Measurements from ENCODE around the gene TRAK1. TPM values are rescaled to one million over a fixed set of nuclear protein-coding genes. Genes with fewer than 3 reads are reported as not detected.
A peak's percentile ranks its signal among the peaks of the same experiment; 100 is the strongest.

TRAK1 gene
- total and polyA plus RNA-seq, 7 experiments from 2014 or later = 4.8 to 30.4 (median 13.9) TPM

GRCh38 chr3:42216931-42217333, 125.8 kb downstream of the TRAK1 start:
- H3K4me3 ChIP-seq (ENCODE audit: low read length) = peak overlapping the region; percentile 34
- CTCF ChIA-PET = interaction anchor here (1.3 kb wide), 1 partner anchor 528 kb away, joined by 4 read pairs; no protein-coding TSS in a partner anchor
- intact Hi-C loops (cut with micrococcal nuclease) = loop anchor here in 1 of 2 donors (5.0 kb wide), 1 partner anchor 255 kb away; the partner anchor contains the start of gene ULK4
- H3K27me3 Mint-ChIP-seq = no peaks in the 10 kb centered on the region
- H3K36me3 ChIP-seq (ENCODE audit: control insufficient read depth in 2 of 3, insufficient read depth in 3 of 3, low read length in 3 of 3) = no peaks in the 10 kb centered on the region
- DNase-seq (peak in 7 of 9 donors; percentile 32 to 68 (median 61)), ATAC-seq (peak; percentile 52)
- no peaks in the 10 kb centered on the region for H3K9me3 Mint-ChIP-seq
- peaks cover 3 to 18% (median 4%) of the 10 kb centered on the region in 5 donors for H3K36me3 Mint-ChIP-seq
- no peaks in the 10 kb centered on the region for H3K27me3 ChIP-seq (ENCODE audit: control insufficient read depth in 2 of 2, insufficient read depth in 2 of 2, low read length in 2 of 2)
- POLR2A ChIA-PET = interaction anchor here (0.5 kb wide), 1 partner anchor 116 kb away, joined by 3 read pairs; no protein-coding TSS in a partner anchor
- peaks cover 28 to 65% (median 58%) of the 10 kb centered on the region in 7 donors for H3K4me1 Mint-ChIP-seq
- H3K4me3 Mint-ChIP-seq = peak overlapping the region; percentile 13 to 83 (median 74)
- H3K27ac Mint-ChIP-seq = peak overlapping the region; percentile 61 to 98 (median 91)
- peak overlapping the region; percentile 56 for H3K27ac ChIP-seq (ENCODE audit: low read depth, low read length)
- no peaks in the 10 kb centered on the region for H3K9me3 ChIP-seq (ENCODE audit: control insufficient read depth in 2 of 3, low read length in 3 of 3)
- H3K4me1 ChIP-seq (ENCODE audit: control insufficient read depth in 2 of 2, insufficient read depth in 2 of 2, low read length in 2 of 2) = peaks cover 30 to 51% of the 10 kb centered on the region in 2 donors

DNA sequence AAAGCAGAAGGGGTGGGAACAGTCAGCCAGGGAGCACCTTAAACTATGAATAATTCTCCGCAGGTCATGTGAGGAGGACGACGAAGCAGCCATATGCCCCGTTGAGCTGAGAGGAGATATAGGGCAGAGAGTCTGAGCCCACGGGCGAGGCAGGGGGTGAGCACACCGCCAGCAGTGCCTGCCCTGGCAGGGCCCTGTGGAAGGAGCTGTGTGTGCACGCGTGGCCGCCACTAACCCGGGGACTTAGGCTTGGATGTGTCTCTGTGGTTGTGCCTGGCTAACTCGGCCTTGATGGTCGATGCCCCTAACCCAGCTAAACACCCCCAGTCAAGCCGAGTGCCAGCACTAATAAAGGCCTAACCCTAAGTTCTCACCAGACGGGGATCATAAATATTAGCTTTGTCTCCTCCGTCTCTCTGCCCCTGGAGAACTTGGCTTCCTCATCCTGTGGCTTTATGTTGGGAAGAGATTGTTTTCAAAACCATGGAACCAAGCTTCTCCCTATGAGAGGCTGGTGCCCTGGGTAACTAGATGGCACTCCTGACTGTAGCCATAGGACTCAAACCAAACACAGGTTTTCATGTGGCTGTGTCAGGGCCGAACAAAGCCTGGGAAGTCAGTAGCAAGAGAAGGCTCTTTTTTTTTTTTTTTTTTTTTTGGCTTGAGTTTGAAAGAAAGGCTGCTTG, 129.4 kb downstream of the TRAK1 start:
- CTCF ChIA-PET = no interaction called here
- H3K36me3 ChIP-seq (ENCODE audit: control insufficient read depth in 2 of 3, insufficient read depth in 3 of 3, low read length in 3 of 3) = peaks cover 0 to 24% (median 0%) of the 10 kb centered on the region in 3 experiments

DNA sequence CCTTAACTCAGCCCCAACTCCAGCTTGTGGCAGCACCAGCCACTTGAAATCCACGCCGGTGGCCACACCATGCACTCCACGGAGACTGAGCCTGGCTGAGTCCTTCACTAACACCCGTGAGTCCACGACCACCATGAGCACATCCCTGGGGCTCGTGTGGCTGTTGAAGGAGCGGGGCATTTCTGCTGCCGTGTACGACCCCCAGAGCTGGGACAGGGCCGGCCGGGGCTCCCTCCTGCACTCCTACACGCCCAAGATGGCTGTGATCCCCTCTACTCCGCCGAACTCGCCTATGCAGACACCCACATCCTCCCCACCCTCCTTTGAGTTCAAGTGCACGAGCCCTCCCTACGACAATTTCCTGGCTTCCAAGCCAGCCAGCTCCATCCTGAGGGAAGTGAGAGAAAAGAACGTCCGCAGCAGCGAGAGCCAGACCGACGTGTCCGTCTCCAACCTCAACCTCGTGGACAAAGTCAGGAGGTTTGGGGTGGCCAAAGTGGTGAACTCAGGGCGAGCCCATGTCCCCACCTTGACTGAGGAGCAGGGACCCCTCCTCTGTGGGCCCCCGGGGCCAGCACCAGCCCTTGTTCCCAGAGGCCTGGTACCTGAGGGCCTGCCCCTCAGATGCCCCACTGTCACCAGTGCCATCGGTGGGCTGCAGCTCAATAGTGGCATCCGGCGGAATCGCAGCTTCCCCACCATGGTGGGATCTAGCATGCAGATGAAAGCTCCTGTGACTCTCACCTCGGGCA, 132.0 kb downstream of the TRAK1 start:
- Mint-ChIP-seq H3K27me3 (no peaks in the 10 kb centered on the region), H3K4me3 (no peak overlapping the region), H3K4me1 (peaks cover under 1 to 7% (median 3%) of the 10 kb centered on the region in 7 donors), H3K9me3 (no peaks in the 10 kb centered on the region), H3K36me3 (peaks cover 3 to 52% (median 21%) of the 10 kb centered on the region in 5 donors), H3K27ac (no peak overlapping the region)
- no peaks in the 10 kb centered on the region for H3K9me3 ChIP-seq (ENCODE audit: control insufficient read depth in 2 of 3, low read length in 3 of 3)
- intact Hi-C loops (cut with micrococcal nuclease) = no loop called here
- no peaks in the 10 kb centered on the region for H3K27me3 ChIP-seq (ENCODE audit: control insufficient read depth in 2 of 2, insufficient read depth in 2 of 2, low read length in 2 of 2)
- ATAC-seq (peak; percentile 22), DNase-seq (no peak)
- ChIA-PET POLR2A (no interaction called here), CTCF (interaction anchor here (0.7 to 1.5 kb wide), 2 partner anchors 24 to 32 kb away, joined by 3 read pairs; no protein-coding TSS in a partner anchor)
- H3K4me1 ChIP-seq (ENCODE audit: control insufficient read depth in 2 of 2, insufficient read depth in 2 of 2, low read length in 2 of 2) = no peaks in the 10 kb centered on the region
- H3K36me3 ChIP-seq (ENCODE audit: control insufficient read depth in 2 of 3, insufficient read depth in 3 of 3, low read length in 3 of 3) = peaks cover 0 to 24% (median 0%) of the 10 kb centered on the region in 3 experiments
- no peak overlapping the region for H3K4me3 ChIP-seq (ENCODE audit: low read length)
- H3K27ac ChIP-seq (ENCODE audit: low read depth, low read length) = no peak overlapping the region

More for the DNA sequence above, 129.4 kb downstream of the TRAK1 start:
- Mint-ChIP-seq H3K27ac (no peak overlapping the region), H3K36me3 (peaks cover 3 to 48% (median 21%) of the 10 kb centered on the region in 5 donors), H3K4me1 (peaks cover 18 to 33% (median 26%) of the 10 kb centered on the region in 7 donors), H3K9me3 (no peaks in the 10 kb centered on the region), H3K27me3 (no peaks in the 10 kb centered on the region), H3K4me3 (no peak overlapping the region)
- intact Hi-C loops (cut with micrococcal nuclease) = no loop called here
- no peak for ATAC-seq
- Histone ChIP-seq H3K4me3 (ENCODE audit: low read length) (no peak overlapping the region), H3K27ac (ENCODE audit: low read depth, low read length) (no peak overlapping the region), H3K9me3 (ENCODE audit: control insufficient read depth in 2 of 3, low read length in 3 of 3) (no peaks in the 10 kb centered on the region), H3K27me3 (ENCODE audit: control insufficient read depth in 2 of 2, insufficient read depth in 2 of 2, low read length in 2 of 2) (no peaks in the 10 kb centered on the region), H3K4me1 (ENCODE audit: control insufficient read depth in 2 of 2, insufficient read depth in 2 of 2, low read length in 2 of 2) (peaks cover 11 to 23% of the 10 kb centered on the region in 2 donors)
- POLR2A ChIA-PET = interaction anchor here (0.7 kb wide), 1 partner anchor 57 kb away, joined by 3 read pairs; no protein-coding TSS in a partner anchor
- no peak for DNase-seq

GRCh38 chr3:42224178-42224577, 133.0 kb downstream of the TRAK1 start:
- ATAC-seq = no peak
- ChIA-PET CTCF (interaction anchor here (0.7 to 1.5 kb wide), 2 partner anchors 23 to 33 kb away, joined by 3 read pairs; no protein-coding TSS in a partner anchor), POLR2A (no interaction called here)
- no peak overlapping the region for H3K4me3 Mint-ChIP-seq
- H3K27ac ChIP-seq (ENCODE audit: low read depth, low read length) = no peak overlapping the region
- no peak overlapping the region for H3K4me3 ChIP-seq (ENCODE audit: low read length)
- peaks cover 3 to 52% (median 21%) of the 10 kb centered on the region in 5 donors for H3K36me3 Mint-ChIP-seq
- no peaks in the 10 kb centered on the region for H3K4me1 ChIP-seq (ENCODE audit: control insufficient read depth in 2 of 2, insufficient read depth in 2 of 2, low read length in 2 of 2)
- intact Hi-C loops (cut with micrococcal nuclease) = no loop called here
- H3K9me3 ChIP-seq (ENCODE audit: control insufficient read depth in 2 of 3, low read length in 3 of 3) = no peaks in the 10 kb centered on the region
- peaks cover 0 to 24% (median 0%) of the 10 kb centered on the region in 3 experiments for H3K36me3 ChIP-seq (ENCODE audit: control insufficient read depth in 2 of 3, insufficient read depth in 3 of 3, low read length in 3 of 3)
- H3K4me1 Mint-ChIP-seq = peaks cover 0 to 3% (median 0%) of the 10 kb centered on the region in 7 donors
- no peaks in the 10 kb centered on the region for H3K27me3 Mint-ChIP-seq
- no peak for DNase-seq
- no peak overlapping the region for H3K27ac Mint-ChIP-seq
- H3K9me3 Mint-ChIP-seq = no peaks in the 10 kb centered on the region
- H3K27me3 ChIP-seq (ENCODE audit: control insufficient read depth in 2 of 2, insufficient read depth in 2 of 2, low read length in 2 of 2) = no peaks in the 10 kb centered on the region

- Histone ChIP-seq H3K4me1 (ENCODE audit: control insufficient read depth in 2 of 2, insufficient read depth in 2 of 2, low read length in 2 of 2) (no peaks in the 10 kb centered on the region), H3K4me3 (ENCODE audit: low read length) (no peak overlapping the region), H3K36me3 (ENCODE audit: control insufficient read depth in 2 of 3, insufficient read depth in 3 of 3, low read length in 3 of 3) (peaks cover 0 to 24% (median 0%) of the 10 kb centered on the region in 3 experiments), H3K27ac (ENCODE audit: low read depth, low read length) (no peak overlapping the region), H3K9me3 (ENCODE audit: control insufficient read depth in 2 of 3, low read length in 3 of 3) (no peaks in the 10 kb centered on the region), H3K27me3 (ENCODE audit: control insufficient read depth in 2 of 2, insufficient read depth in 2 of 2, low read length in 2 of 2) (no peaks in the 10 kb centered on the region)
- Mint-ChIP-seq H3K27me3 (peaks cover 0 to 5% (median 0%) of the 10 kb centered on the region in 5 donors), H3K27ac (peak overlapping the region in 1 of 9 donors; percentile 56), H3K36me3 (peaks cover 3 to 52% (median 21%) of the 10 kb centered on the region in 5 donors), H3K9me3 (no peaks in the 10 kb centered on the region), H3K4me3 (no peak overlapping the region), H3K4me1 (peaks cover 0 to 3% (median 0%) of the 10 kb centered on the region in 7 donors)
- ChIA-PET CTCF (no interaction called here), POLR2A (no interaction called here)
- ATAC-seq = no peak
- intact Hi-C loops (cut with micrococcal nuclease) = no loop called here
- DNase-seq = no peak
Observed at GRCh38 chr3:42224658-42225421, 133.7 kb downstream of the TRAK1 start.

Data from naive thymus-derived CD4-positive, alpha-beta T cell (primary cell).